Esophagus muscularis mucosa (tissue), 4 donors: ENCODE measurements around the gene LRP2BP. TPM values are rescaled to one million over a fixed set of nuclear protein-coding genes. Genes with fewer than 3 reads are reported as not detected.

Experiments
- DNase-seq: peaks from one replicate; pipeline ENCODE4 v3.0.0-alpha.2; 2017; ENCODE audit errors: extremely low spot score
- H3K27ac ChIP-seq, 4 donors: fragments of 200-600 bp; sonication (generic); replicated peaks in 1 of 4; 1 replicate in 3 of 4; 2 replicates in 1 of 4; pipeline ENCODE4 v1.5.1; 2016 to 2019; ENCODE audit warnings: mild to moderate bottlenecking in 1 of 4
- H3K27me3 ChIP-seq, 4 donors: fragments of 200-600 bp; sonication (generic); one replicate each; pipeline versions ENCODE4 v1.5.1 to v1.6.0; 2016 to 2019
- H3K36me3 ChIP-seq, 4 donors: fragments of 200-600 bp; sonication (generic); one replicate each; pipeline ENCODE4 v1.5.1; 2016 to 2019
- H3K4me1 ChIP-seq, 4 donors: fragments of 200-600 bp; sonication (generic); one replicate each; pipeline ENCODE4 v1.5.1; 2016 to 2019
- H3K4me3 ChIP-seq, 4 donors: fragments of 200-600 bp; sonication (generic); 1 replicate in 2 of 4; 2 replicates in 2 of 4; pipeline ENCODE4 v1.5.1; 2016 to 2019; ENCODE audit warnings: mild to moderate bottlenecking in 4 of 4, moderate library complexity in 1 of 4
- H3K9me3 ChIP-seq, 4 donors: fragments of 200-600 bp; sonication (generic); 1 replicate in 3 of 4; 2 replicates in 1 of 4; pipeline ENCODE4 v1.5.1; 2016 to 2019
- CTCF ChIP-seq, 3 experiments: fragments of 200-600 bp in 2 of 3; fragments of 450-650 bp in 1 of 3; sonication (generic) in 2 of 3; IDR thresholded peaks; one replicate each; pipeline ENCODE4 v1.5.1; 2017 to 2019; ENCODE audit warnings: antibody characterized with exemption in 3 of 3, mild to moderate bottlenecking in 2 of 3, moderate library complexity in 1 of 3
- EP300 ChIP-seq: sonication (generic); formaldehyde crosslinking; IDR thresholded peaks from one replicate; pipeline ENCODE4 v1.6.1; 2017; ENCODE audit warnings: antibody characterized with exemption
- POLR2A ChIP-seq: fragments of 450-650 bp; IDR thresholded peaks from one replicate; pipeline ENCODE4 v1.6.1; 2017; ENCODE audit warnings: antibody characterized with exemption, moderate library complexity, mild to moderate bottlenecking, low read depth
- POLR2AphosphoS5 ChIP-seq, 2 donors: sonication (generic); formaldehyde crosslinking; IDR thresholded peaks; one replicate each; pipeline ENCODE4 v1.6.1; 2017; ENCODE audit warnings: antibody characterized with exemption in 2 of 2
- WGBS: methylation state at CpG from one replicate; pipeline ENCODE4 v1.1.5; 2018; 5-methylcytosine and 5-hydroxymethylcytosine counted together
- intact Hi-C: fragments of 100-400 bp; cut with DNase I; formaldehyde crosslinking; loops from one replicate; pipeline ENCODE4 v1.15.1; 2023
- total RNA-seq, 4 donors: library from RNA; depleted of rRNA; stranded (reverse); fragments of >200 nt; gene quantifications; one replicate each; pipeline versions ENCODE4 v1.1.0 to v1.2.1, GENCODE V29; 2016

LRP2BP gene
- total RNA-seq, 4 donors from 2014 or later, result 0.46 to 2.1 (median 0.57) TPM

GRCh38 chr4:185411849-185412248, 16.1 kb upstream of the LRP2BP start:
- H3K36me3 ChIP-seq, result peaks cover 11 to 82% (median 53%) of the 10 kb centered on the region in 4 donors
- DNase-seq, result no peak
- no peak overlapping the region for H3K27ac ChIP-seq
- 73% methylated on average over 5 of the region's 5 CpGs for WGBS
- H3K4me3 ChIP-seq, result no peak overlapping the region
- H3K9me3 ChIP-seq, result no peaks in the 10 kb centered on the region
- intact Hi-C loops, result no loop called here
- TF ChIP-seq CTCF (IDR thresholded peaks at IDR 0.05) (no peak), POLR2A (no peak)
- no peaks in the 10 kb centered on the region for H3K4me1 ChIP-seq
- H3K27me3 ChIP-seq, result no peaks in the 10 kb centered on the region

- no peak for DNase-seq
- Histone ChIP-seq H3K4me1 (no peaks in the 10 kb centered on the region), H3K36me3 (peaks cover 11 to 80% (median 58%) of the 10 kb centered on the region in 4 donors), H3K4me3 (no peak overlapping the region), H3K27me3 (no peaks in the 10 kb centered on the region), H3K9me3 (no peaks in the 10 kb centered on the region), H3K27ac (no peak overlapping the region)
- intact Hi-C loops, result no loop called here
- TF ChIP-seq CTCF (IDR thresholded peaks at IDR 0.05) (no peak), POLR2A (no peak), POLR2AphosphoS5 (IDR thresholded peaks at IDR 0.05) (no peak), EP300 (no peak)
- WGBS, result 100% methylated on average over 2 of the region's 2 CpGs
Observed at GRCh38 chr4:185408432-185408831, 12.7 kb upstream of the LRP2BP start.

- intact Hi-C loops, result no loop called here
- Histone ChIP-seq H3K27me3 (no peaks in the 10 kb centered on the region), H3K9me3 (no peaks in the 10 kb centered on the region), H3K4me3 (no peak overlapping the region), H3K27ac (no peak overlapping the region), H3K36me3 (peaks cover 18 to 87% (median 61%) of the 10 kb centered on the region in 4 donors), H3K4me1 (peaks cover 0 to 1% (median 0%) of the 10 kb centered on the region in 4 donors)
- no peak for TF ChIP-seq POLR2AphosphoS5 (IDR thresholded peaks at IDR 0.05)
- 91% methylated on average over 6 of the region's 6 CpGs for WGBS
- DNase-seq, result no peak
Observed at GRCh38 chr4:185405296-185405999, 9.7 kb upstream of the LRP2BP start.

GRCh38 chr4:185404031-185404430, 8.3 kb upstream of the LRP2BP start:
- Histone ChIP-seq H3K4me3 (no peak overlapping the region), H3K4me1 (peaks cover 0 to 15% (median 9%) of the 10 kb centered on the region in 4 donors), H3K27ac (no peak overlapping the region), H3K36me3 (peaks cover 18 to 82% (median 56%) of the 10 kb centered on the region in 4 donors), H3K9me3 (no peaks in the 10 kb centered on the region), H3K27me3 (no peaks in the 10 kb centered on the region)
- no peak for DNase-seq
- TF ChIP-seq CTCF (IDR thresholded peaks at IDR 0.05) (no peak), POLR2A (no peak)
- intact Hi-C loops, result no loop called here
- WGBS, result 93% methylated on average over 4 of the region's 4 CpGs

- intact Hi-C loops, result loop anchor here (5.0 to 10.0 kb wide), 2 partner anchors 195 to 197 kb away; partner anchors contain the start of gene CFAP97
- TF ChIP-seq POLR2AphosphoS5 (IDR thresholded peaks at IDR 0.05), result no peak
- no peak for TF ChIP-seq CTCF (IDR thresholded peaks at IDR 0.05)
- no peak for TF ChIP-seq EP300
- TF ChIP-seq POLR2A, result no peak
- Histone ChIP-seq H3K36me3 (peaks cover 12 to 44% (median 32%) of the 10 kb centered on the region in 4 donors), H3K4me3 (peak overlapping the region in 1 of 4 donors; percentile 1), H3K27ac (peak overlapping the region; percentile 52 to 100 (median 99)), H3K4me1 (peaks cover 18 to 45% (median 38%) of the 10 kb centered on the region in 4 donors), H3K9me3 (no peaks in the 10 kb centered on the region), H3K27me3 (no peaks in the 10 kb centered on the region)
- DNase-seq, result no peak
- 62% methylated on average over 8 of the region's 8 CpGs for WGBS
Observed at GRCh38 chr4:185399466-185399865, 3.7 kb upstream of the LRP2BP start.
